Osteocyte (in vitro differentiated cells): ENCODE results near the gene LAD1. TPM values are rescaled to one million over a fixed set of nuclear protein-coding genes. Genes with fewer than 3 reads are reported as not detected.

Experiments
- DNase-seq: peaks from one replicate; pipeline ENCODE4 v3.0.0; 2021; ENCODE audit warnings: mixed read lengths; ENCODE audit not compliant: unreplicated experiment; ENCODE audit errors: extremely low spot score
- H3K27ac Mint-ChIP-seq: one replicate; pipeline ENCODE4 v1.8.0; 2021; ENCODE audit warnings: mild to moderate bottlenecking, mixed read lengths; ENCODE audit not compliant: unreplicated experiment
- H3K27me3 Mint-ChIP-seq: one replicate; pipeline ENCODE4 v1.8.0; 2021; ENCODE audit warnings: mixed read lengths; ENCODE audit not compliant: unreplicated experiment
- H3K36me3 Mint-ChIP-seq: one replicate; pipeline ENCODE4 v1.8.0; 2021; ENCODE audit warnings: mixed read lengths; ENCODE audit not compliant: unreplicated experiment
- H3K4me1 Mint-ChIP-seq: one replicate; pipeline ENCODE4 v1.8.0; 2021; ENCODE audit warnings: mixed read lengths; ENCODE audit not compliant: unreplicated experiment
- H3K4me3 Mint-ChIP-seq: one replicate; pipeline ENCODE4 v1.8.0; 2021; ENCODE audit warnings: mild to moderate bottlenecking, moderate library complexity, mixed read lengths; ENCODE audit not compliant: unreplicated experiment
- H3K9me3 Mint-ChIP-seq: one replicate; pipeline ENCODE4 v1.8.0; 2021; ENCODE audit warnings: mixed read lengths; ENCODE audit not compliant: unreplicated experiment
- CTCF ChIP-seq: fragments of 200-600 bp; sonication (generic); IDR thresholded peaks from 2 replicates; pipeline ENCODE4 v1.5.0; 2021; ENCODE audit warnings: antibody characterized with exemption, mild to moderate bottlenecking, moderate library complexity
- total RNA-seq: library from RNA; stranded (reverse); gene quantifications from 2 replicates; pipeline ENCODE4 v1.2.1, GENCODE V29; 2021

Gene LAD1
- total RNA-seq, 1 donor from 2014 or later: 0.16 TPM

GRCh38 chr1:201404055-201404454 is 4.9 kb upstream of the LAD1 start:
- H3K27ac Mint-ChIP-seq: no peak overlapping the region
- no peak overlapping the region for H3K4me3 Mint-ChIP-seq
- no peaks in the 10 kb centered on the region for H3K9me3 Mint-ChIP-seq
- peaks cover 26% of the 10 kb centered on the region for H3K27me3 Mint-ChIP-seq
- H3K36me3 Mint-ChIP-seq: no peaks in the 10 kb centered on the region
- H3K4me1 Mint-ChIP-seq: peaks cover 4% of the 10 kb centered on the region
- TF ChIP-seq CTCF: no peak
- no peak for DNase-seq

GRCh38 chr1:201403359-201403758 is 4.2 kb upstream of the LAD1 start:
- H3K4me1 Mint-ChIP-seq: peaks cover 4% of the 10 kb centered on the region
- no peak for DNase-seq
- H3K9me3 Mint-ChIP-seq: no peaks in the 10 kb centered on the region
- H3K27ac Mint-ChIP-seq: no peak overlapping the region
- H3K27me3 Mint-ChIP-seq: peaks cover 32% of the 10 kb centered on the region
- H3K4me3 Mint-ChIP-seq: no peak overlapping the region
- no peak for TF ChIP-seq CTCF
- H3K36me3 Mint-ChIP-seq: no peaks in the 10 kb centered on the region

GRCh38 chr1:201401700-201402099 is 2.6 kb upstream of the LAD1 start:
- no peak for DNase-seq
- no peak overlapping the region for H3K27ac Mint-ChIP-seq
- no peaks in the 10 kb centered on the region for H3K36me3 Mint-ChIP-seq
- H3K4me3 Mint-ChIP-seq: no peak overlapping the region
- H3K9me3 Mint-ChIP-seq: no peaks in the 10 kb centered on the region
- peaks cover 41% of the 10 kb centered on the region for H3K27me3 Mint-ChIP-seq
- peaks cover 5% of the 10 kb centered on the region for H3K4me1 Mint-ChIP-seq
- TF ChIP-seq CTCF: no peak

- no peak for TF ChIP-seq CTCF
- H3K27me3 Mint-ChIP-seq: peaks cover 38% of the 10 kb centered on the region
- H3K4me1 Mint-ChIP-seq: peaks cover 5% of the 10 kb centered on the region
- H3K36me3 Mint-ChIP-seq: no peaks in the 10 kb centered on the region
- no peak for DNase-seq
- H3K4me3 Mint-ChIP-seq: no peak overlapping the region
- no peak overlapping the region for H3K27ac Mint-ChIP-seq
- H3K9me3 Mint-ChIP-seq: no peaks in the 10 kb centered on the region
Observed at GRCh38 chr1:201400852-201401230, 1.7 kb upstream of the LAD1 start.

- TF ChIP-seq CTCF: no peak
- Mint-ChIP-seq H3K27ac (no peak overlapping the region), H3K9me3 (no peaks in the 10 kb centered on the region), H3K27me3 (peaks cover 37% of the 10 kb centered on the region), H3K36me3 (no peaks in the 10 kb centered on the region), H3K4me1 (peaks cover 5% of the 10 kb centered on the region), H3K4me3 (no peak overlapping the region)
- no peak for DNase-seq
Observed at GRCh38 chr1:201400212-201400851, 1.2 kb upstream of the LAD1 start.
